Cardiac muscle cell (in vitro differentiated cells and primary cell): ENCODE data around the gene MMP24OS. TPM values are rescaled to one million over a fixed set of nuclear protein-coding genes. Genes with fewer than 3 reads are reported as not detected.

Experiments used
- DNase-seq, 2 donors: peaks; one replicate each; pipeline versions ENCODE4 v3.0.0 to v3.0.0-alpha.2; 2010 to 2017; ENCODE audit warnings: low read depth in 1 of 2, low spot score in 1 of 2
- H3K27ac ChIP-seq: fragments of 200-600 bp; sonication (generic); 2 replicates; pipeline ENCODE4 v1.5.1; 2016
- H3K27me3 ChIP-seq: fragments of 200-600 bp; sonication (generic); 2 replicates; pipeline ENCODE4 v1.6.0; 2016; ENCODE audit warnings: control low read depth
- H3K36me3 ChIP-seq: fragments of 200-600 bp; sonication (generic); 2 replicates; pipeline ENCODE4 v1.5.1; 2016; ENCODE audit warnings: control low read depth
- H3K4me1 ChIP-seq: fragments of 200-600 bp; sonication (generic); 2 replicates; pipeline ENCODE4 v1.8.1; 2017; ENCODE audit warnings: low read depth, mild to moderate bottlenecking, mixed run types
- H3K4me3 ChIP-seq: fragments of 200-600 bp; sonication (generic); 2 replicates; pipeline ENCODE4 v1.5.1; 2016; ENCODE audit warnings: mild to moderate bottlenecking
- H3K9me3 ChIP-seq: fragments of 200-600 bp; sonication (generic); 2 replicates; pipeline ENCODE4 v1.5.1; 2017; ENCODE audit warnings: low read depth, mild to moderate bottlenecking, control low read depth
- CTCF ChIP-seq: IDR thresholded peaks from 2 replicates; pipeline ENCODE4 v1.5.1; 2012; ENCODE audit warnings: low read depth, mild to moderate bottlenecking, low read length
- polyA plus RNA-seq: library from polyadenylated mRNA; unstranded; fragments of >200 nt; fragmentation: Nextera tagmentation; extraction: Ambion mirVana; gene quantifications from 2 replicates; pipeline ENCODE4 v1.2.1, GENCODE V29; 2016
- total RNA-seq: library from RNA; depleted of rRNA; stranded (reverse); fragments of >200 nt; gene quantifications from 2 replicates; pipeline ENCODE4 v1.2.3, GENCODE V29; 2016

MMP24OS gene
- total and polyA plus RNA-seq, 2 experiments from 2014 or later = 29.4 to 61.4 TPM

GRCh38 chr20:35290186-35290886, 12.4 kb upstream of the MMP24OS start:
- TF ChIP-seq CTCF = no peak
- Histone ChIP-seq H3K4me1 (peaks cover 9% of the 10 kb centered on the region), H3K9me3 (no peaks in the 10 kb centered on the region), H3K27me3 (no peaks in the 10 kb centered on the region), H3K27ac (no peak overlapping the region), H3K4me3 (no peak overlapping the region), H3K36me3 (no peaks in the 10 kb centered on the region)
- no peak for DNase-seq

GRCh38 chr20:35288325-35289060, 10.6 kb upstream of the MMP24OS start:
- DNase-seq = no peak
- Histone ChIP-seq H3K27me3 (no peaks in the 10 kb centered on the region), H3K9me3 (no peaks in the 10 kb centered on the region), H3K27ac (no peak overlapping the region), H3K4me3 (no peak overlapping the region), H3K36me3 (no peaks in the 10 kb centered on the region), H3K4me1 (peaks cover 11% of the 10 kb centered on the region)
- TF ChIP-seq CTCF = no peak

- H3K4me1 ChIP-seq = peaks cover 8% of the 10 kb centered on the region
- no peaks in the 10 kb centered on the region for H3K27me3 ChIP-seq
- no peaks in the 10 kb centered on the region for H3K36me3 ChIP-seq
- no peak for DNase-seq
- no peak overlapping the region for H3K27ac ChIP-seq
- no peak overlapping the region for H3K4me3 ChIP-seq
- TF ChIP-seq CTCF = no peak
- no peaks in the 10 kb centered on the region for H3K9me3 ChIP-seq
These were observed 9.8 kb upstream of the MMP24OS start for GRCh38 chr20:35287509-35288324.

- peaks cover 4% of the 10 kb centered on the region for H3K36me3 ChIP-seq
- H3K27ac ChIP-seq = no peak overlapping the region
- H3K9me3 ChIP-seq = no peaks in the 10 kb centered on the region
- no peak overlapping the region for H3K4me3 ChIP-seq
- DNase-seq = no peak
- H3K4me1 ChIP-seq = peaks cover 6% of the 10 kb centered on the region
- no peak for TF ChIP-seq CTCF
- no peaks in the 10 kb centered on the region for H3K27me3 ChIP-seq
These were observed 9.1 kb upstream of the MMP24OS start for GRCh38 chr20:35286899-35287508.

GRCh38 chr20:35286077-35286898, 8.4 kb upstream of the MMP24OS start:
- no peak for TF ChIP-seq CTCF

More at GRCh38 chr20:35286077-35286898, 8.4 kb upstream of the MMP24OS start:
- Histone ChIP-seq H3K27ac (no peak overlapping the region), H3K4me1 (peaks cover 6% of the 10 kb centered on the region), H3K27me3 (no peaks in the 10 kb centered on the region), H3K36me3 (peaks cover 4% of the 10 kb centered on the region), H3K4me3 (no peak overlapping the region), H3K9me3 (no peaks in the 10 kb centered on the region)
- no peak for DNase-seq
